GM23338 (cell line): ENCODE results near the gene AGAP1. TPM values are rescaled to one million over a fixed set of nuclear protein-coding genes. Genes with fewer than 3 reads are reported as not detected.

Source experiments
- ATAC-seq: fragments of 200-7000 bp; cut with Tn5 transposase; 3 replicates; pipeline ENCODE4 v1.9.1; 2020
- DNase-seq: peaks from one replicate; pipeline ENCODE4 v3.0.0-alpha.2; 2015; ENCODE audit warnings: low spot score
- H2AFZ ChIP-seq: fragments of 200-600 bp; sonication (generic); 2 replicates; pipeline ENCODE4 v1.8.0; 2016; ENCODE audit warnings: antibody characterized with exemption, mild to moderate bottlenecking, moderate library complexity
- H3F3A ChIP-seq: fragments of 200-600 bp; sonication (generic); replicated peaks from 2 replicates; pipeline ENCODE4 v1.8.0; 2017; ENCODE audit warnings: antibody characterized with exemption, mixed run types, low read depth
- H3K27ac ChIP-seq: fragments of 200-600 bp; sonication (generic); 2 replicates; pipeline ENCODE4 v1.6.1; 2016; ENCODE audit warnings: low read depth
- H3K27me3 ChIP-seq: fragments of 200-600 bp; sonication (generic); 2 replicates; pipeline ENCODE4 v1.8.0; 2016; ENCODE audit warnings: mild to moderate bottlenecking, mixed run types, moderate library complexity; ENCODE audit not compliant: insufficient read depth
- H3K36me3 ChIP-seq: fragments of 200-600 bp; sonication (generic); 2 replicates; pipeline ENCODE4 v1.8.0; 2016; ENCODE audit warnings: mild to moderate bottlenecking; ENCODE audit not compliant: insufficient read depth
- H3K4me1 ChIP-seq: fragments of 200-600 bp; sonication (generic); 2 replicates; pipeline ENCODE4 v1.8.0; 2016; ENCODE audit warnings: mild to moderate bottlenecking, moderate library complexity; ENCODE audit not compliant: insufficient read depth
- H3K4me2 ChIP-seq: fragments of 200-600 bp; sonication (generic); 2 replicates; pipeline ENCODE4 v1.7.1; 2017; ENCODE audit warnings: mixed run types
- H3K4me3 ChIP-seq: fragments of 200-600 bp; sonication (generic); 2 replicates; pipeline ENCODE4 v1.6.1; 2016; ENCODE audit warnings: mixed run types
- H3K79me2 ChIP-seq: fragments of 200-600 bp; sonication (generic); replicated peaks from 2 replicates; pipeline ENCODE4 v1.8.0; 2017; ENCODE audit warnings: mild to moderate bottlenecking; ENCODE audit not compliant: insufficient read depth
- H3K9me2 ChIP-seq: fragments of 200-600 bp; sonication (generic); 2 replicates; pipeline ENCODE4 v1.8.0; 2017; ENCODE audit not compliant: insufficient read depth
- H4K20me1 ChIP-seq: fragments of 200-600 bp; sonication (generic); replicated peaks from 2 replicates; pipeline ENCODE4 v1.8.0; 2017; ENCODE audit warnings: mild to moderate bottlenecking; ENCODE audit not compliant: insufficient read depth
- H3K27ac Mint-ChIP-seq: 2 replicates; pipeline ENCODE4 v1.8.0; 2020; ENCODE audit warnings: inconsistent platforms, mild to moderate bottlenecking, moderate library complexity, mixed read lengths
- H3K27me3 Mint-ChIP-seq: 3 replicates; pipeline ENCODE4 v1.8.0; 2022; ENCODE audit warnings: low read depth, mild to moderate bottlenecking, moderate library complexity, mixed read lengths, inconsistent platforms; ENCODE audit not compliant: insufficient read depth, poor library complexity
- H3K36me3 Mint-ChIP-seq: 3 replicates; pipeline ENCODE4 v1.8.0; 2021; ENCODE audit warnings: low read depth, mild to moderate bottlenecking, inconsistent platforms, moderate library complexity, mixed read lengths
- H3K4me1 Mint-ChIP-seq: 3 replicates; pipeline ENCODE4 v1.8.0; 2020; ENCODE audit warnings: mild to moderate bottlenecking, inconsistent platforms, mixed read lengths
- H3K4me3 Mint-ChIP-seq: 3 replicates; pipeline ENCODE4 v1.8.0; 2021; ENCODE audit warnings: moderate library complexity, mild to moderate bottlenecking, inconsistent platforms, mixed read lengths
- H3K9me3 Mint-ChIP-seq: 3 replicates; pipeline ENCODE4 v1.8.0; 2020; ENCODE audit warnings: moderate library complexity, mild to moderate bottlenecking, inconsistent platforms, mixed read lengths
- CTCF ChIP-seq, 2 experiments: fragments of 200-600 bp in 1 of 2; sonication (generic) in 1 of 2; conservative IDR thresholded peaks; 2 replicates each; pipeline versions ENCODE4 v1.5.1 to v1.6.1; 2016 to 2017; ENCODE audit warnings: antibody characterized with exemption in 2 of 2, low read depth in 2 of 2, mild to moderate bottlenecking in 2 of 2, moderate library complexity in 1 of 2
- ETS1 ChIP-seq: IDR thresholded peaks from 2 replicates; pipeline ENCODE4 v1.6.1; 2016; ENCODE audit warnings: antibody characterized with exemption
- EZH2 ChIP-seq: fragments of 200-600 bp; sonication (generic); IDR thresholded peaks from one replicate; pipeline ENCODE4 v1.8.0; 2017; ENCODE audit warnings: antibody characterized with exemption, mild to moderate bottlenecking, low read depth; ENCODE audit not compliant: unreplicated experiment
- JUNB ChIP-seq: IDR thresholded peaks from one replicate; pipeline ENCODE4 v1.6.1; 2016; ENCODE audit warnings: antibody characterized with exemption; ENCODE audit not compliant: unreplicated experiment
- STAT1 ChIP-seq: IDR thresholded peaks from one replicate; pipeline ENCODE4 v1.6.1; 2016; ENCODE audit warnings: antibody characterized with exemption; ENCODE audit not compliant: unreplicated experiment
- ZNF331 ChIP-seq: fragments of 250-450 bp; sonication (Bioruptor Pico); IDR thresholded peaks from 2 replicates; pipeline ENCODE4 v1.5.0; 2020; ENCODE audit warnings: low read depth, mild to moderate bottlenecking, moderate library complexity
- polyA plus RNA-seq: library from polyadenylated mRNA; unstranded; fragments of >200 nt; fragmentation: Nextera tagmentation; extraction: Ambion mirVana; gene quantifications from 2 replicates; pipeline ENCODE4 v1.2.1, GENCODE V29; 2016
- total RNA-seq: library from RNA; depleted of rRNA; stranded (reverse); fragments of >200 nt; shearing (Covaris generic); gene quantifications from 2 replicates; pipeline ENCODE4 v1.2.3, GENCODE V29; 2014
- TF ChIP-seq, protein P1 (sequence below): IDR thresholded peaks from one replicate; pipeline ENCODE4 v1.6.1; 2018; ENCODE audit warnings: antibody characterized with exemption; ENCODE audit not compliant: unreplicated experiment

Gene AGAP1
- total and polyA plus RNA-seq, 2 experiments from 2014 or later = 13.3 to 27.9 TPM

GRCh38 chr2:236101311-236101950, 607.6 kb downstream of the AGAP1 start:
- Histone ChIP-seq H4K20me1 (no peaks in the 10 kb centered on the region), H3K4me1 (no peaks in the 10 kb centered on the region), H3K4me2 (no peak overlapping the region), H3K27me3 (no peaks in the 10 kb centered on the region), H3K36me3 (no peaks in the 10 kb centered on the region), H2AFZ (no peak overlapping the region), H3K4me3 (no peak overlapping the region), H3F3A (no peaks in the 10 kb centered on the region), H3K9me2 (no peaks in the 10 kb centered on the region), H3K79me2 (no peaks in the 10 kb centered on the region), H3K27ac (peak overlapping the region; percentile 39; the same call in 1 of the 2 replicates)
- H3K9me3 Mint-ChIP-seq = no peaks in the 10 kb centered on the region
- H3K36me3 Mint-ChIP-seq = no peaks in the 10 kb centered on the region
- peaks cover 12% of the 10 kb centered on the region; the same call in 2 of the 3 replicates for H3K4me1 Mint-ChIP-seq
- peak; percentile 84 for ATAC-seq
- DNase-seq = peak; percentile 66
- peaks cover 7% of the 10 kb centered on the region for H3K27me3 Mint-ChIP-seq
- H3K27ac Mint-ChIP-seq = no peak overlapping the region
- no peak overlapping the region for H3K4me3 Mint-ChIP-seq
- TF ChIP-seq CTCF (conservative IDR thresholded peaks at IDR 0.05; ENCODE audit: low read depth in 2 of 2) (peak in 1 of 2 experiments; percentile 16; a peak in 1 of 4 replicates), JUNB (no peak)

GRCh38 chr2:236102971-236103370, 609.1 kb downstream of the AGAP1 start:
- Histone ChIP-seq H3K4me3 (no peak overlapping the region), H3K4me1 (peaks cover 9% of the 10 kb centered on the region), H3K27me3 (no peaks in the 10 kb centered on the region), H3K79me2 (no peaks in the 10 kb centered on the region), H2AFZ (no peak overlapping the region), H4K20me1 (no peaks in the 10 kb centered on the region), H3K4me2 (no peak overlapping the region), H3K36me3 (no peaks in the 10 kb centered on the region), H3F3A (no peaks in the 10 kb centered on the region), H3K9me2 (no peaks in the 10 kb centered on the region), H3K27ac (no peak overlapping the region)
- no peak for DNase-seq
- peaks cover 10% of the 10 kb centered on the region for H3K27me3 Mint-ChIP-seq
- ATAC-seq = no peak
- peaks cover 25% of the 10 kb centered on the region for H3K4me1 Mint-ChIP-seq
- H3K9me3 Mint-ChIP-seq = no peaks in the 10 kb centered on the region
- H3K27ac Mint-ChIP-seq = peak overlapping the region; percentile 41; the same call in 1 of the 2 replicates
- no peaks in the 10 kb centered on the region for H3K36me3 Mint-ChIP-seq
- no peak for TF ChIP-seq ETS1
- TF ChIP-seq, protein P1, sequence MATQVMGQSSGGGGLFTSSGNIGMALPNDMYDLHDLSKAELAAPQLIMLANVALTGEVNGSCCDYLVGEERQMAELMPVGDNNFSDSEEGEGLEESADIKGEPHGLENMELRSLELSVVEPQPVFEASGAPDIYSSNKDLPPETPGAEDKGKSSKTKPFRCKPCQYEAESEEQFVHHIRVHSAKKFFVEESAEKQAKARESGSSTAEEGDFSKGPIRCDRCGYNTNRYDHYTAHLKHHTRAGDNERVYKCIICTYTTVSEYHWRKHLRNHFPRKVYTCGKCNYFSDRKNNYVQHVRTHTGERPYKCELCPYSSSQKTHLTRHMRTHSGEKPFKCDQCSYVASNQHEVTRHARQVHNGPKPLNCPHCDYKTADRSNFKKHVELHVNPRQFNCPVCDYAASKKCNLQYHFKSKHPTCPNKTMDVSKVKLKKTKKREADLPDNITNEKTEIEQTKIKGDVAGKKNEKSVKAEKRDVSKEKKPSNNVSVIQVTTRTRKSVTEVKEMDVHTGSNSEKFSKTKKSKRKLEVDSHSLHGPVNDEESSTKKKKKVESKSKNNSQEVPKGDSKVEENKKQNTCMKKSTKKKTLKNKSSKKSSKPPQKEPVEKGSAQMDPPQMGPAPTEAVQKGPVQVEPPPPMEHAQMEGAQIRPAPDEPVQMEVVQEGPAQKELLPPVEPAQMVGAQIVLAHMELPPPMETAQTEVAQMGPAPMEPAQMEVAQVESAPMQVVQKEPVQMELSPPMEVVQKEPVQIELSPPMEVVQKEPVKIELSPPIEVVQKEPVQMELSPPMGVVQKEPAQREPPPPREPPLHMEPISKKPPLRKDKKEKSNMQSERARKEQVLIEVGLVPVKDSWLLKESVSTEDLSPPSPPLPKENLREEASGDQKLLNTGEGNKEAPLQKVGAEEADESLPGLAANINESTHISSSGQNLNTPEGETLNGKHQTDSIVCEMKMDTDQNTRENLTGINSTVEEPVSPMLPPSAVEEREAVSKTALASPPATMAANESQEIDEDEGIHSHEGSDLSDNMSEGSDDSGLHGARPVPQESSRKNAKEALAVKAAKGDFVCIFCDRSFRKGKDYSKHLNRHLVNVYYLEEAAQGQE = no peak
- no peak for TF ChIP-seq ZNF331 (CRISPR knock-in tag)
- no peak for TF ChIP-seq EZH2
- TF ChIP-seq CTCF (conservative IDR thresholded peaks at IDR 0.05; ENCODE audit: low read depth in 2 of 2) = peak in 1 of 2 experiments; percentile 24; a peak in 1 of 4 replicates
- TF ChIP-seq STAT1 = no peak
- H3K4me3 Mint-ChIP-seq = no peak overlapping the region
